ACC112 (cell line): Measurements from ENCODE around the gene SMARCD2.
"Not testable (repeated sequence)": the region's sequence is repeated elsewhere in the genome, so short reads cannot be mapped to it uniquely, and the experiment has no call there.

Experiments
- H2AFZ ChIP-seq: fragments of 200-600 bp; sonication (generic); one replicate; pipeline ENCODE4 v1.6.0; 2017; ENCODE audit warnings: antibody characterized with exemption, low read length; ENCODE audit not compliant: unreplicated experiment
- H3K27ac ChIP-seq: fragments of 200-600 bp; sonication (generic); 2 replicates; pipeline ENCODE4 v1.5.1; 2014; ENCODE audit warnings: low read depth, mild to moderate bottlenecking, antibody characterized with exemption, low read length, moderate library complexity
- H3K27me3 ChIP-seq: fragments of 200-600 bp; sonication (generic); 2 replicates; pipeline ENCODE4 v1.6.1; 2014; ENCODE audit warnings: mild to moderate bottlenecking, antibody characterized with exemption, low read length, moderate library complexity, mixed read lengths; ENCODE audit not compliant: insufficient read depth
- H3K36me3 ChIP-seq: fragments of 200-600 bp; sonication (generic); 2 replicates; pipeline ENCODE4 v1.6.1; 2016; ENCODE audit warnings: mild to moderate bottlenecking, antibody characterized with exemption, low read length, moderate library complexity, mixed read lengths; ENCODE audit not compliant: insufficient read depth
- H3K4me1 ChIP-seq: fragments of 200-600 bp; sonication (generic); one replicate; pipeline ENCODE4 v1.6.1; 2016; ENCODE audit warnings: low read length, mixed read lengths; ENCODE audit not compliant: insufficient read depth, unreplicated experiment, control insufficient read depth
- H3K4me3 ChIP-seq: fragments of 200-600 bp; sonication (generic); 2 replicates; pipeline ENCODE4 v1.5.1; 2014; ENCODE audit warnings: mild to moderate bottlenecking, low read depth, low read length
- H3K79me2 ChIP-seq: fragments of 200-600 bp; sonication (generic); one replicate; pipeline ENCODE4 v1.6.0; 2016; ENCODE audit warnings: low read length; ENCODE audit not compliant: control insufficient read depth, unreplicated experiment, insufficient read depth

Gene SMARCD2

GRCh38 chr17:63842540-63843386 is at the start of gene SMARCD2:
Gene SMARCD2, minus strand, starts transcription at chr17:63842685. Its CDS starts 11 bp downstream, at chr17:63842674.
- Histone ChIP-seq H3K36me3 (no peaks in the 10 kb centered on the region), H3K27me3 (no peaks in the 10 kb centered on the region), H3K4me3 (peak within 1 kb of the TSS; percentile 85), H3K79me2 (peaks cover 37% of the 10 kb centered on the region), H2AFZ (peak within 1 kb of the TSS; percentile 57), H3K27ac (peak within 1 kb of the TSS; percentile 77), H3K4me1 (peaks cover 46% of the 10 kb centered on the region)

DNA sequence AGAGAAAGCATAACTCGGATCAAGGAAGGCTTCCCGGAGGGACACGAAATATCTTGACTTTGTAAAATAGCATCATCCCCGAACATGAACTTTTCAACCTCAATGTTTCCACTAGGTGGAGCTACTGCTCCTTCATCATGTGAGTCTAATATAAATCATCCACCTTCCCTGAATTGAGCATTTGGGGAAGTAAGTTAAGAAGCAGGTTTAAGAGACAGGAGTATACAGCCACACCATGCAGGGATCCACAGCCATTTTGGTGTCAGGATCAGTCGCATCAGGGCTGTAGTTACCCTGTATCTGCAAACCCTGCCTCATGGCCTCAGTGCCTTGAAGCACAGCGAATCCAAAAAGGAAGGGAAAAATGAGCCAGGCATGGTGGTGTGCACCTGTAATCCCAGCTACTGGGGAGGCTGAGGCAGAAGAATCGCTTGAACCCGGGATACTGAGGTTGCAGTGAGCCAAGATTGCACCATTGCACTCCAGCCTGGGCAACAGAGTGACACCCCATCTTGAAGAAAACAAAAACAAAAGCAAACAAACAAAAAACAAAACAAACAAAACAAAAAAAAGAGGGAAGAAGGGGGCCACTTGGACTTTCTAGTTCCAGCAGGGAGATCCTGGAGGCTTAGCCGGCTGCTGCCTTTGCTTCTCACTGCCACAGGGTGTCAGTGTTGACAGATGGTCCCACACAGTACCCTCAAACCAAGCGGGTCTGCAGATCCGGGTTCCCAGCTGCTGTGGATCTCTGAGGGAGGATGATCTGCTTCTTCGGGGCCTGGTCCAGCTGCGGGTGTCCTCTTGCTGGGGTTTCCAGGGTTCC is 46.8 kb upstream of the SMARCD2 start:
- not testable (repeated sequence) for H3K79me2 ChIP-seq, H3K4me1 ChIP-seq, H3K27ac ChIP-seq, H3K36me3 ChIP-seq, H3K4me3 ChIP-seq, H2AFZ ChIP-seq, H3K27me3 ChIP-seq

- H3K79me2 ChIP-seq, H3K4me1 ChIP-seq, H3K36me3 ChIP-seq, H3K4me3 ChIP-seq, H3K27me3 ChIP-seq, H3K27ac ChIP-seq, H2AFZ ChIP-seq: not testable (repeated sequence)
Observed at GRCh38 chr17:63885119-63885518, 42.6 kb upstream of the SMARCD2 start.

DNA sequence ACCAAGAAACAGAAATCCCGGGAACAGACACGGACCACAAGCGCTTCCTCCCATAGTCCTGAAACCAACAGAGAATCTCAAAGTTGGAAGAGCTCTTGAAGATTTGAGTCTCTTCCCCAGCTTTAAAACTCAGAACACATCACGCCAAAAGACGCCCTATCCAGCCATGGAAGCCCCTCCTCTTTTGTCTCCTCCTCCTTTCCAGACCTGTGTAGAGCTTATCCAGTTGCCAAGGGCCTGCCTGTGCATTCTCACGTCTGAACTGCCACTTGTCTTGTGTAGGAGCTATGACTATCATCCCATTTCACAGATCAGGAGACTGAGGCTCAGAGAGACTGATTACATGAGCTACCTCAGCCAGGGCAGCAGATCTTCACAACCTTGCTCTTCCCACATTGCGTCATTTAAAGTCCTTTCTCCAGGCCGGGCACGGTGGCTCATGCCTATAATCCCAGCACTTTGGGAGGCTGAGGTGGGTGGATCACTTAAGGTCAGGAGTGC is 40.2 kb upstream of the SMARCD2 start:
- not testable (repeated sequence) for H3K27me3 ChIP-seq, H3K27ac ChIP-seq, H2AFZ ChIP-seq, H3K4me3 ChIP-seq, H3K36me3 ChIP-seq, H3K4me1 ChIP-seq, H3K79me2 ChIP-seq

DNA sequence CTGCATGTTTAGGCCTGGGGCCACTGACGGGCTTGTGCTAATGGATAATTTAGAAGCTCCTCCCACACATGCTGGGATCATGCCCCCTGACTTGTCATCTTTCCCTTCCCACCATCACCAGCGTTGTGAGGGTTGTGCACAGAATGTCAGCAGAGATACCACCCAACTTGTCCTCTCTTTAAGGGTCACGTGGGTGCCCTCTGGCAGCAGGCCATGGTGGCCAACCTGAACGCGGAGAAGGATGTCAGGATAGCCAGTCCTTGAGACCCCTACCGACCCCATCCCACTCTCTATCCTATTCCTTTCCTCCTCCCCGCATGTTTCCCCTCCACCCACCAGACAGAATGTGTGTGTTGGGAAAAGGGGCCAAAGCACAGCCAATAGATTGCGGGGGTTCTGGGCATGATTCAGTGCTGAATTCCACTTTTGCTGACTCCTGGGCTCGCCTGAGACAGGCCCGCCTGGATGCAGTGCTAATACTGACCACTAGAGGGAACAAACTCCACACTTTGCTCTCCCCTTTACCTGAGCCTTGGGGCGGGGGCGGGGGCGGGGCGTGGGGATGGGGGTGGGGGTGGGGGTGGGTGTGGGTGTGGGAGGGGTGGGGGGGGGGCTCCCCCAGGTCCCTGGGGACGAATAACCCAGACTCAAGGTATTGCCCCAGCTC is 39.6 kb upstream of the SMARCD2 start, which contains the start of gene GH2:
Gene GH2, minus strand, starts transcription at position 10 of the 667 bp plus-strand sequence. CDS start 143 bp downstream, outside the sequence.
- Histone ChIP-seq H3K79me2 (no peaks in the 10 kb centered on the region), H3K36me3 (no peaks in the 10 kb centered on the region), H2AFZ (no peak within 1 kb of the TSS), H3K4me3 (no peak within 1 kb of the TSS), H3K27ac (no peak within 1 kb of the TSS), H3K27me3 (peaks cover 7% of the 10 kb centered on the region; the same call in 1 of the 2 replicates), H3K4me1 (no peaks in the 10 kb centered on the region)

DNA sequence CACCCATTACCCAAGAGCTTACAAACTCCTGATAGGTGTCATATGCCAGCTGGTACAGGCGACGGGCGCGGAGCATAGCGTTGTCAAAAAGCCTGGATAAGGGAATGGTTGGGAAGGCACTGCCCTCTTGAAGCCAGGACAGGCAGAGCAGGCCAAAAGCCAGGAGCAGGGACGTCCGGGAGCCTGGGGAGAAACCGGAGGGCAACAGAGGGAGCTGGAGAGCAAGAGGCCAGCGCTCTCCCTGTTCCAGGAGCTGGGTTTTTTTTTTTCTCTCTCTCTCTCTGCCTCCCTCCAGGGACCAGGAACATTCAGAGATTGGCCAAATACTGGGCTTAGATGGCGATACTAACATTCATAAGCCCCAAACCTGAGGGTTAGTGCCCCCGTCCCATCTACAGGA is 38.9 kb upstream of the SMARCD2 start:
- H2AFZ ChIP-seq = not testable (repeated sequence)

DNA sequence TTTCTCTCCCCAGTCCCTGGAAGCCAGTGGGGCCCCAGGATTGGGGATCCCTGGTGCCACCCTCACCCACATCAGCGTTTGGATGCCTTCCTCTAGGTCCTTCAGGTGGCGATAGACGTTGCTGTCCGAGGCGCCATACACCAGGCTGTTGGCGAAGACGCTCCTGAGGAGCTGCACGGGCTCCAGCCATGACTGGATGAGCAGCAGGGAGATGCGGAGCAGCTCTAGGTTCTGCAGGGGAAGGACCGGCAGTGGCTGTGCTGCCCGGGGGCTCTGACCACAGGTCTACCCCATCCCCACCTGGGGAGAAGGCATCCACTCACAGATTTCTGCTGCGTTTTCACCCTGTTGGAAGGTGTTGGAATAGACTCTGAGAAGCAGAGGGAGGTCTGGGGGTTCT is 38.2 kb upstream of the SMARCD2 start:
- no peaks in the 10 kb centered on the region for H3K79me2 ChIP-seq
- no peaks in the 10 kb centered on the region for H3K4me1 ChIP-seq
- H3K4me3 ChIP-seq = no peak overlapping the region
- no peak overlapping the region for H2AFZ ChIP-seq
- peaks cover 12% of the 10 kb centered on the region; the same call in 1 of the 2 replicates for H3K27me3 ChIP-seq
- H3K36me3 ChIP-seq = no peaks in the 10 kb centered on the region
- H3K27ac ChIP-seq = no peak overlapping the region

More for the DNA sequence above, 38.9 kb upstream of the SMARCD2 start:
- H3K27me3 ChIP-seq = peaks cover 12% of the 10 kb centered on the region; the same call in 1 of the 2 replicates
- H3K4me1 ChIP-seq, H3K4me3 ChIP-seq, H3K27ac ChIP-seq, H3K79me2 ChIP-seq, H3K36me3 ChIP-seq: not testable (repeated sequence)

- H3K4me3 ChIP-seq, H3K27ac ChIP-seq, H3K4me1 ChIP-seq, H3K79me2 ChIP-seq, H2AFZ ChIP-seq, H3K36me3 ChIP-seq: not testable (repeated sequence)
- peaks cover 12% of the 10 kb centered on the region; the same call in 1 of the 2 replicates for H3K27me3 ChIP-seq
Observed at GRCh38 chr17:63878413-63878812, 35.9 kb upstream of the SMARCD2 start.

GRCh38 chr17:63874693-63875092 is 32.2 kb upstream of the SMARCD2 start:
- not testable (repeated sequence) for H3K79me2 ChIP-seq, H2AFZ ChIP-seq, H3K4me3 ChIP-seq, H3K36me3 ChIP-seq, H3K4me1 ChIP-seq, H3K27ac ChIP-seq, H3K27me3 ChIP-seq

DNA sequence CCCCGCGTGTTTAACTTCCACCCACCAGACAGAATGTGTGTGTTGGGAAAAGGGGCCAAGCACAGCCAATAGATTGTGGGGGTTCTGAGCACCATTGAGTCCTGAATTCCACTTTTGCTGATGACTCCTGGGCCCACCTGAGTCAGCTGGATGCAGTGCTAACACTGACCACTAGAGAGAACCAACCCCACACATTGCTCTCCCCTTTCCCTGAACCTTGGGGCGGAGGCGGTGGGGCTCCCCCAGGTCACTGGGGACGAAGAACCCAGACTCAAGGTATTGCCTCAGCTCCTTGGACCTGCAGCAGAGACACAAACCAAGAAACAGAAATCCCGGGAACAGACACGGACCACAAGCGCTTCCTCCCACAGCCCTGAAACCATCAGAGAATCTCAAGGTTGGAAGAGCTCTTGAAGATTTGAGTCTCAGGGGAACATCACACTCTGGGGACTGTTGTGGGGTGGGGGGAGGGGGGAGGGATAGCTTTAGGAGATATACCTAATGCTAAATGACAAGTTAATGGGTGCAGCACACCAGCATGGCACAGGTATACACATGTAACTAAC is 31.7 kb upstream of the SMARCD2 start:
- H3K4me3 ChIP-seq, H3K27ac ChIP-seq, H2AFZ ChIP-seq, H3K27me3 ChIP-seq, H3K79me2 ChIP-seq, H3K4me1 ChIP-seq, H3K36me3 ChIP-seq: not testable (repeated sequence)
